OCI-LY7 (cell line): ENCODE results near the gene HNRNPAB.

ENCODE experiments used
- CTCF ChIP-seq: fragments of 200-600 bp; sonication (generic); conservative IDR thresholded peaks from 2 replicates; pipeline ENCODE4 v1.5.1; 2014; ENCODE audit warnings: mild to moderate bottlenecking, antibody characterized with exemption, low read length, moderate library complexity, mixed read lengths
- EZH2phosphoT487 ChIP-seq: fragments of 200-600 bp; sonication (generic); IDR thresholded peaks from 2 replicates; pipeline ENCODE4 v1.6.1; 2018; ENCODE audit warnings: low read depth, borderline replicate concordance, mild to moderate bottlenecking, mixed run types, antibody characterized with exemption, low read length, moderate library complexity, mixed read lengths

- TF ChIP-seq CTCF, result no peak
- no peak for TF ChIP-seq EZH2phosphoT487
Observed at GRCh38 chr5:178225174-178225573, 20.8 kb downstream of the HNRNPAB start.
